Liver (tissue), 3 donors: ENCODE measurements around the gene PTCD2.

Experiments used
- CTCF ChIP-seq: fragments of 150-350 bp; IDR thresholded peaks from 2 replicates; pipeline ENCODE4 v1.5.1; 2017; ENCODE audit warnings: improper control_type of control experiment, low read depth, low read length; ENCODE audit not compliant: missing input control
- RAD21 ChIP-seq, 2 donors: IDR thresholded peaks; 2 replicates each; pipeline ENCODE4 v1.6.1; 2016; ENCODE audit warnings: antibody characterized with exemption in 2 of 2, mild to moderate bottlenecking in 2 of 2
- TAF1 ChIP-seq: conservative IDR thresholded peaks from 2 replicates; pipeline ENCODE4 v1.6.1; 2016; ENCODE audit warnings: antibody characterized with exemption, mild to moderate bottlenecking
- YY1 ChIP-seq: IDR thresholded peaks from 2 replicates; pipeline ENCODE4 v1.6.1; 2016; ENCODE audit warnings: antibody characterized with exemption, mild to moderate bottlenecking
- TF ChIP-seq, protein P1 (sequence below): IDR thresholded peaks from 2 replicates; pipeline ENCODE4 v1.6.1; 2016; ENCODE audit warnings: antibody characterized with exemption, mild to moderate bottlenecking
- donor health status: healthy.
- donor health status: healthy.

GRCh38 chr5:72378639-72379289, 58.6 kb downstream of the PTCD2 start:
- TF ChIP-seq TAF1 (no peak), CTCF (no peak), RAD21 (IDR thresholded peaks at IDR 0.05) (no peak), YY1 (no peak)
- TF ChIP-seq, protein P1, sequence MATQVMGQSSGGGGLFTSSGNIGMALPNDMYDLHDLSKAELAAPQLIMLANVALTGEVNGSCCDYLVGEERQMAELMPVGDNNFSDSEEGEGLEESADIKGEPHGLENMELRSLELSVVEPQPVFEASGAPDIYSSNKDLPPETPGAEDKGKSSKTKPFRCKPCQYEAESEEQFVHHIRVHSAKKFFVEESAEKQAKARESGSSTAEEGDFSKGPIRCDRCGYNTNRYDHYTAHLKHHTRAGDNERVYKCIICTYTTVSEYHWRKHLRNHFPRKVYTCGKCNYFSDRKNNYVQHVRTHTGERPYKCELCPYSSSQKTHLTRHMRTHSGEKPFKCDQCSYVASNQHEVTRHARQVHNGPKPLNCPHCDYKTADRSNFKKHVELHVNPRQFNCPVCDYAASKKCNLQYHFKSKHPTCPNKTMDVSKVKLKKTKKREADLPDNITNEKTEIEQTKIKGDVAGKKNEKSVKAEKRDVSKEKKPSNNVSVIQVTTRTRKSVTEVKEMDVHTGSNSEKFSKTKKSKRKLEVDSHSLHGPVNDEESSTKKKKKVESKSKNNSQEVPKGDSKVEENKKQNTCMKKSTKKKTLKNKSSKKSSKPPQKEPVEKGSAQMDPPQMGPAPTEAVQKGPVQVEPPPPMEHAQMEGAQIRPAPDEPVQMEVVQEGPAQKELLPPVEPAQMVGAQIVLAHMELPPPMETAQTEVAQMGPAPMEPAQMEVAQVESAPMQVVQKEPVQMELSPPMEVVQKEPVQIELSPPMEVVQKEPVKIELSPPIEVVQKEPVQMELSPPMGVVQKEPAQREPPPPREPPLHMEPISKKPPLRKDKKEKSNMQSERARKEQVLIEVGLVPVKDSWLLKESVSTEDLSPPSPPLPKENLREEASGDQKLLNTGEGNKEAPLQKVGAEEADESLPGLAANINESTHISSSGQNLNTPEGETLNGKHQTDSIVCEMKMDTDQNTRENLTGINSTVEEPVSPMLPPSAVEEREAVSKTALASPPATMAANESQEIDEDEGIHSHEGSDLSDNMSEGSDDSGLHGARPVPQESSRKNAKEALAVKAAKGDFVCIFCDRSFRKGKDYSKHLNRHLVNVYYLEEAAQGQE: no peak
